Activated naive CD4-positive, alpha-beta T cell treated with anti-CD3 and anti-CD28 coated beads, Interleukin-2, amount 50 U/mL, for 72 hours (primary cell): ENCODE results near the gene RPL41. TPM values are rescaled to one million over a fixed set of nuclear protein-coding genes. Genes with fewer than 3 reads are reported as not detected.
A peak's percentile ranks its signal among the peaks of the same experiment; 100 is the strongest.

Experiments used
- ATAC-seq, 2 donors: fragments of 150-1000 bp; cut with Tn5 transposase; 2 replicates each; pipeline ENCODE4 v1.10.0; 2021; ENCODE audit warnings: mild to moderate bottlenecking in 2 of 2, moderate library complexity in 2 of 2
- DNase-seq, 2 donors: peaks; one replicate each; pipeline ENCODE4 v3.0.0; 2021 to 2022; ENCODE audit warnings: low spot score in 2 of 2
- H3K27ac Mint-ChIP-seq, 2 donors: one replicate each; pipeline ENCODE4 v1.8.0; 2022; ENCODE audit warnings: mild to moderate bottlenecking in 2 of 2, mixed read lengths in 2 of 2
- H3K36me3 Mint-ChIP-seq, 2 donors: one replicate each; pipeline ENCODE4 v1.8.0; 2022; ENCODE audit warnings: mixed read lengths in 2 of 2
- H3K9me3 Mint-ChIP-seq, 2 donors: one replicate each; pipeline ENCODE4 v1.8.0; 2022; ENCODE audit warnings: mixed read lengths in 2 of 2
- total RNA-seq, 2 donors: library from RNA; stranded (reverse); gene quantifications; one replicate each; pipeline ENCODE4 v1.2.3, GENCODE V29; 2022

The RPL41 gene
- total RNA-seq, 2 donors from 2014 or later = 5,050 to 5,339 TPM

GRCh38 chr12:56137853-56138571 is 21.6 kb downstream of the RPL41 start:
- H3K27ac Mint-ChIP-seq = peak overlapping the region in 1 of 2 donors; percentile 46
- H3K36me3 Mint-ChIP-seq = peaks cover 23 to 77% of the 10 kb centered on the region in 2 donors
- ATAC-seq (no peak), DNase-seq (no peak)
- H3K9me3 Mint-ChIP-seq = no peaks in the 10 kb centered on the region

GRCh38 chr12:56141946-56142784 is 25.7 kb downstream of the RPL41 start:
- peaks cover 29 to 73% of the 10 kb centered on the region in 2 donors for H3K36me3 Mint-ChIP-seq
- no peak for ATAC-seq
- peak overlapping the region; percentile 67 to 88 for H3K27ac Mint-ChIP-seq
- no peak for DNase-seq
- H3K9me3 Mint-ChIP-seq = no peaks in the 10 kb centered on the region

GRCh38 chr12:56143217-56143616 is 26.8 kb downstream of the RPL41 start:
- ATAC-seq (peak; percentile 56 to 83), DNase-seq (no peak)
- H3K27ac Mint-ChIP-seq = peak overlapping the region; percentile 67 to 88
- H3K36me3 Mint-ChIP-seq = peaks cover 24 to 63% of the 10 kb centered on the region in 2 donors
- no peaks in the 10 kb centered on the region for H3K9me3 Mint-ChIP-seq

- no peak for ATAC-seq
- H3K36me3 Mint-ChIP-seq = peaks cover 18 to 56% of the 10 kb centered on the region in 2 donors
- no peaks in the 10 kb centered on the region for H3K9me3 Mint-ChIP-seq
- peak overlapping the region; percentile 13 to 92 for H3K27ac Mint-ChIP-seq
- DNase-seq = no peak
These were observed 27.4 kb downstream of the RPL41 start for GRCh38 chr12:56143870-56144269.

GRCh38 chr12:56145217-56145616 is 28.8 kb downstream of the RPL41 start:
- ATAC-seq = no peak
- H3K27ac Mint-ChIP-seq = no peak overlapping the region
- H3K9me3 Mint-ChIP-seq = no peaks in the 10 kb centered on the region
- H3K36me3 Mint-ChIP-seq = peaks cover 18 to 44% of the 10 kb centered on the region in 2 donors
- DNase-seq = no peak

GRCh38 chr12:56146492-56147460 is 30.3 kb downstream of the RPL41 start:
- no peaks in the 10 kb centered on the region for H3K9me3 Mint-ChIP-seq
- no peak for DNase-seq
- H3K27ac Mint-ChIP-seq = peak overlapping the region in 1 of 2 donors; percentile 88
- no peak for ATAC-seq
- H3K36me3 Mint-ChIP-seq = peaks cover 18 to 32% of the 10 kb centered on the region in 2 donors

- H3K9me3 Mint-ChIP-seq = no peaks in the 10 kb centered on the region
- ATAC-seq (no peak), DNase-seq (no peak)
- peaks cover 0 to 9% of the 10 kb centered on the region in 2 donors for H3K36me3 Mint-ChIP-seq
- peak overlapping the region; percentile 88 to 98 for H3K27ac Mint-ChIP-seq
These were observed 34.1 kb downstream of the RPL41 start for GRCh38 chr12:56150563-56150962.

- Mint-ChIP-seq H3K9me3 (no peaks in the 10 kb centered on the region), H3K36me3 (peaks cover 0 to 18% of the 10 kb centered on the region in 2 donors)
- ATAC-seq = peak; percentile 65 to 66
These were observed 35.3 kb downstream of the RPL41 start for GRCh38 chr12:56151672-56152131.

GRCh38 chr12:56152132-56152755 is 35.8 kb downstream of the RPL41 start, which contains the start of gene MYL6B:
MYL6B (plus strand) TSS chr12:56152587; CDS start chr12:56153919, 1,332 bp downstream.
- Mint-ChIP-seq H3K27ac (peak within 1 kb of the TSS; percentile 96 to 98), H3K36me3 (peaks cover 3 to 21% of the 10 kb centered on the region in 2 donors), H3K9me3 (no peaks in the 10 kb centered on the region)
- DNase-seq (peak; percentile 90 to 96), ATAC-seq (peak; percentile 91 to 95)

More at GRCh38 chr12:56151672-56152131, 35.3 kb downstream of the RPL41 start:
- H3K27ac Mint-ChIP-seq = peak overlapping the region; percentile 96 to 98
- peak; percentile 69 to 71 for DNase-seq

GRCh38 chr12:56152756-56153677 is 36.6 kb downstream of the RPL41 start:
- no peaks in the 10 kb centered on the region for H3K9me3 Mint-ChIP-seq
- H3K27ac Mint-ChIP-seq = peak overlapping the region; percentile 96 to 98
- peaks cover 6 to 29% of the 10 kb centered on the region in 2 donors for H3K36me3 Mint-ChIP-seq
- no peak for DNase-seq
- no peak for ATAC-seq

GRCh38 chr12:56153678-56154065 is 37.2 kb downstream of the RPL41 start:
- Mint-ChIP-seq H3K27ac (peak overlapping the region in 1 of 2 donors; percentile 98), H3K36me3 (peaks cover 12 to 36% of the 10 kb centered on the region in 2 donors), H3K9me3 (no peaks in the 10 kb centered on the region)
- ATAC-seq (no peak), DNase-seq (no peak)

- Mint-ChIP-seq H3K9me3 (no peaks in the 10 kb centered on the region), H3K27ac (no peak overlapping the region), H3K36me3 (peaks cover 19 to 42% of the 10 kb centered on the region in 2 donors)
- ATAC-seq (no peak), DNase-seq (no peak)
These were observed 37.9 kb downstream of the RPL41 start for GRCh38 chr12:56154246-56154771.

- H3K9me3 Mint-ChIP-seq = no peaks in the 10 kb centered on the region
- no peak overlapping the region for H3K27ac Mint-ChIP-seq
- no peak for ATAC-seq
- peaks cover 24 to 47% of the 10 kb centered on the region in 2 donors for H3K36me3 Mint-ChIP-seq
- DNase-seq = no peak
These were observed 38.4 kb downstream of the RPL41 start for GRCh38 chr12:56154818-56155217.

- Mint-ChIP-seq H3K27ac (peak overlapping the region in 1 of 2 donors; percentile 2), H3K9me3 (no peaks in the 10 kb centered on the region), H3K36me3 (peaks cover 29 to 52% of the 10 kb centered on the region in 2 donors)
- DNase-seq (no peak), ATAC-seq (no peak)
These were observed 38.9 kb downstream of the RPL41 start for GRCh38 chr12:56155256-56155845.
